Panc1 (cell line): ENCODE results near the gene SLX1A.
"Not testable (repeated sequence)": the region's sequence is repeated elsewhere in the genome, so short reads cannot be mapped to it uniquely, and the experiment has no call there.

Experiments
- CTCF ChIP-seq: fragments of 450-650 bp; IDR thresholded peaks from 2 replicates; pipeline ENCODE4 v1.5.1; 2017; ENCODE audit warnings: mild to moderate bottlenecking
- REST ChIP-seq, 2 experiments: IDR thresholded peaks; 2 replicates each; pipeline ENCODE4 v1.6.1; 2011 to 2012; ENCODE audit warnings: low read depth in 2 of 2, control low read depth in 1 of 2, low read length in 1 of 2, mild to moderate bottlenecking in 1 of 2, moderate library complexity in 1 of 2; ENCODE audit not compliant: insufficient read depth in 1 of 2
- TCF7L2 ChIP-seq: IDR thresholded peaks from 2 replicates; pipeline ENCODE4 v1.6.1; 2011; ENCODE audit warnings: mild to moderate bottlenecking, low read depth, low read length, inconsistent platforms

DNA sequence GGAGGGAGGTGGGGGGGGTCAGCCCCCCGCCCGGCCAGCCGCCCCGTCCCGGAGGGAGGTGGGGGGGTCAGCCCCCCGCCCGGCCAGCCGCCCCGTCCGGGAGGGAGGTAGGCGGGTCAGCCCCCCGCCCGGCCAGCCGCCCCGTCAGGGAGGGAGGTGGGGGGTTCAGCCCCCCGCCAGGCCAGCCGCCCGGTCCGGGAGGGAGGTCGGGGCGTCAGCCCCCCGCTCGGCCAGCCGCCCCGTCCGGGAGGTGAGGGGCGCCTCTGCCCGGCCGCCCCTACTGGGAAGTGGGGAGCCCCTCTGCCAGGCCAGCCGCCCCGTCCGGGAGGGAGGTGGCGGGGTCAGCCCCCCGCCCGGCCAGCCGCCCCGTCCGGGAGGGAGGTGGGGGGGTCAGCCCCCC lies 24.3 kb upstream of the SLX1A start:
- not testable (repeated sequence) for TF ChIP-seq TCF7L2; CTCF; REST (IDR thresholded peaks at IDR 0.05; ENCODE audit: insufficient read depth in 1 of 2, low read depth in 2 of 2, low read length in 1 of 2)
